ENCODE measurements around the gene SH3BP5. TPM values are rescaled to one million over a fixed set of nuclear protein-coding genes. Genes with fewer than 3 reads are reported as not detected.

The SH3BP5 gene
- polyA plus RNA-seq, 3 donors: 59.4 to 70.0 (median 64.4) TPM

DNA sequence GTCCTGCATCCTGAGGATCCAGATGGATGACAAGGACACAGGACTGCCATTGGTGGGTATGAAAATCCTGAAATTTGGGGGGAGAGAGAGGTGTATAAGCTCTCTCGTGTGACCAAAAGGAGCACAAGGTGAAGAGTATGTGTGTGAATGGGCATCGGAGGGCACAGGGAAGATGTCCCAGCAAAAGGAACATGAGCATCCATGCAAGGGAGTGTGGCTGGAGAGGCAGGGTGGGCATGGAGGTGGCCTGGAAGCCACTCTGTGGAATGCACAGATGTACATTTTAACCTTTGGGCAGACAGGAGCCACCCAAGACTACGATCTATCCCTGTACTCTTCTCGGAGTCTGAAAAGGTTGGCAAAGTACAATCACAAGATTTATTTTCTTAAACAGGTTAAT lies 71.9 kb downstream of the SH3BP5 start:
- DNase-seq (ENCODE audit: low read depth in 3 of 3, low spot score in 2 of 3): no peak

GRCh38 chr3:15258720-15259119 lies 73.7 kb downstream of the SH3BP5 start:
- no peak for DNase-seq (ENCODE audit: low read depth in 3 of 3, low spot score in 2 of 3)

- no peak for DNase-seq (ENCODE audit: low read depth in 3 of 3, low spot score in 2 of 3)
These were observed 75.5 kb downstream of the SH3BP5 start for GRCh38 chr3:15256861-15257341.

- no peak for DNase-seq (ENCODE audit: low read depth in 3 of 3, low spot score in 2 of 3)
These were observed 77.2 kb downstream of the SH3BP5 start for GRCh38 chr3:15255215-15255614.

DNA sequence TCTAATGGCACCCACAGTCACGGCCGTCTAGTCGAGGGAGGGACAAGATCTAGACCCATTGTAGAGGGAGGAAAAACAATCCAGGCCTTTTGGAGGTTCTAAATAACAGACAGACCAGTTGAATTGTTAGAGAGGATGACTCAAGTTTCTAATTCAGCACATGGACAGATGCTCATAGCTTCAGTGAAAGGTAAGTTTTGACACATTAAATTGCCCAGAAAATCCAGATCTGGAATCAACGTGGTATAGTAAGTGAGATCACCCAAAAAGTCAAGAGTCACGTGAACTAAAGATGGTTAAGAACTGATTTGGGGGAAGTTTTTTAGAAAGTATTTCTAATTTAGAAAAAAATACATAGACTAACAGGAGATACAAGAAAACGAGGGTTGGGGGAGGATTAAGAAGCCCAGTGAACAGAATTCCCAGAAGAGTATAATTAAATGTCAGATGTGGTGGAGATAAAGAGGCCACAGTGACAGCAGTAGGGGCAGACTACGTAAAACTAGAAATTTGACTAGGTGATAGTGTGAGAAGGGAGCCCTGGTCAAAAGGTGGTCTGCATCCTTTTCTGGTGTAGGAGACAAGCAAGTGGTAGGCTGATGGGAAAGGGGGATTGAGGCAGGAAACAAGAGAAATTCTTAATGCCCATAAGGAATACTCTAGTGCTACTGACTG lies 79.2 kb downstream of the SH3BP5 start:
- no peak for DNase-seq (ENCODE audit: low read depth in 3 of 3, low spot score in 2 of 3)

DNA sequence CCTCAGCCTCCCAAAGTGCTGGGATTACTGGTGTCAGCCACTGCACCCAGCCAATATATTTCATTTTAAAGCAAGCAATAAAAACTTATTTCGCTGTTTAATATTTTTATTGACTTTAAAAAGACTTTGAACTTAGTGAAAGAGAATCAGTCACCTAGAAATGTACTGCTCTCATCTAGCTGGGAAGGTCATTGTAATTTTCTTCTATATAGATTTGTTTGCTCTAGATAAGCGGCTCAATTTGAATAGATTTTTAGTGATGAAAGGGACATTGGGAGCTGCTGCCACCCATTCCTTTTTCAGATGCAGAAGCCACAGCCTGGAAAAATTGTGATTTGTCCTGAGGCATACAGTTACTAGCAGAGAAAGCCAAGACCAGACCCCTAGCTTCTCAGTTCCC lies 86.2 kb downstream of the SH3BP5 start:
- no peak for DNase-seq (ENCODE audit: low read depth in 3 of 3, low spot score in 2 of 3)

- no peak for DNase-seq (ENCODE audit: low read depth in 3 of 3, low spot score in 2 of 3)
These were observed 88.4 kb downstream of the SH3BP5 start for GRCh38 chr3:15243822-15244482.

DNA sequence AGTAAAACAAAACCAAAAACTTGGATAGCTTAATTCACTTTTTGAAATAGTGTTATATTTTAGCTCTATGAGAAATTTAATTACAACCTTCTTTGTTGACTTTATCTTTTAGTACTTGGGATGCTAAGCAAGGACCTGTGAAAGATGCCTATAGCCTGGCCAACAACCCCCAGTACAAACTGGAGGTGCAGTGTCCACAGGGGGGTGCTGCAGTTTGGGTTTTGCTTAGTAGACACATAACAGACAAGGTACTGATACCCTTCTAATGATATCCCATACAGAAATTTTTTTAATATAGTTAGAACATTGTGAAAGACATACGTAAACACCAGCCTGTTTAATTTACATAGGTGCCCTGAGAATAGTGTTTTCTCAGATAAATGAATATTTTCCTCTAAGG lies 91.0 kb downstream of the SH3BP5 start:
- no peak for DNase-seq (ENCODE audit: low read depth in 3 of 3, low spot score in 2 of 3)

DNA sequence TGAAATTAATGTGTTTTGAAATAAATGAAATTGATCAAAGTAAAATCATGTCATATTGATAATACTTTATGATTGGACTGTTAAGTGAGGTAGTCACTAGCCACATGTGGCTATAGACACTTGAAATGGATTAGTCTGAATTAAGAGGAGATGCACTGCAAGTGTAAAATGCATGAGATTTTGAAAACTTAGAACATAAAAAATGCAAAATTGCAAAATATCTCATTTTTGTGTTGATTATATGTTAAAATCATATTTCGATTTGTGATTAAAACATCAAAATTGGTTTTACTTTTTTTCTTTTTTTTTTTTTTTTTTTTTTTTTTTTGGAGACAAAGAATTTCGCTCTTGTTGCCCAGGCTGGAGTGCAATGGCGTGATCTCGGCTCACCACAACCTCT lies 103.1 kb downstream of the SH3BP5 start:
- no peak for DNase-seq (ENCODE audit: low read depth in 3 of 3, low spot score in 2 of 3)

DNA sequence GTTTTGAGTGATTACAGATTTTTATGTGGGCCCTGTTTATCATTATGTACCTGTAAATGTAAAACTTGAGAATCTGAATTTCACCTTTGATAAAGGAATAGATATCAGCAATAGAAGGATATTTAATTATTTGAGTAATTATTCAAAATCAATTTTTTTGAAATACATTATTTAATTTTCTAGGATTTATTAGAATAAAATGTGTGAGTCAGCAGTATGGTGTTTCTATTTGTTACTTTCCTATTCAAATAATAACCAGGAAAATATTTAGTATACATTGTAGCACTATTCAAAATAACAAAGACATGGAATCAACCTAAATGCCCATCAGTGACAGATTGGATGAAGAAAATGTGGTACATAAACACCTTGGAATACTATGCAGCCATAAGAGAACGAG lies 104.2 kb downstream of the SH3BP5 start:
- DNase-seq (ENCODE audit: low read depth in 3 of 3, low spot score in 2 of 3): no peak

- DNase-seq (ENCODE audit: low read depth in 3 of 3, low spot score in 2 of 3): no peak
These were observed 108.5 kb downstream of the SH3BP5 start for GRCh38 chr3:15223685-15224572.

GRCh38 chr3:15221574-15222217 lies 110.7 kb downstream of the SH3BP5 start:
- no peak for DNase-seq (ENCODE audit: low read depth in 3 of 3, low spot score in 2 of 3)

- no peak for DNase-seq (ENCODE audit: low read depth in 3 of 3, low spot score in 2 of 3)
These were observed 111.7 kb downstream of the SH3BP5 start for GRCh38 chr3:15220661-15221060.

DNA sequence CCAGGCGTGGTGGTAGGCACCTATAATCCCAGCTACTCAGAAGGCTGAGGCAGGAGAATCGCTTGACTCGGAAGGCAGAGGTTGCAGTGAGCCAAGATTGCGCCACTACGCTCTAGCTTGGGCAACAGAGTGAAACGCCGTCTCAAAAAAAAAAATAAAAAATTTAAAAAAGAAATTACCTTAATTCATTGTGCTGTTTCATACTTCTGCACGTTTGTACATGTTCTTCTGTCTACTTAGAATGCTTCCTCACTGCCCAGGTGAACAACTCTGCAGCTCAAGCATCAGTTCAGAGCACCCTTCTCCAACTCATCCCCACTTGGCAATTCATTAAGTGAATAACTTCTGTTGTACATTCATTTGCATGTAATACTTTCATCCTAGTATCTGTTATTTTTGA lies 112.3 kb downstream of the SH3BP5 start:
- no peak for DNase-seq (ENCODE audit: low read depth in 3 of 3, low spot score in 2 of 3)

GRCh38 chr3:15218689-15219088 lies 113.7 kb downstream of the SH3BP5 start:
- DNase-seq (ENCODE audit: low read depth in 3 of 3, low spot score in 2 of 3): no peak

DNA sequence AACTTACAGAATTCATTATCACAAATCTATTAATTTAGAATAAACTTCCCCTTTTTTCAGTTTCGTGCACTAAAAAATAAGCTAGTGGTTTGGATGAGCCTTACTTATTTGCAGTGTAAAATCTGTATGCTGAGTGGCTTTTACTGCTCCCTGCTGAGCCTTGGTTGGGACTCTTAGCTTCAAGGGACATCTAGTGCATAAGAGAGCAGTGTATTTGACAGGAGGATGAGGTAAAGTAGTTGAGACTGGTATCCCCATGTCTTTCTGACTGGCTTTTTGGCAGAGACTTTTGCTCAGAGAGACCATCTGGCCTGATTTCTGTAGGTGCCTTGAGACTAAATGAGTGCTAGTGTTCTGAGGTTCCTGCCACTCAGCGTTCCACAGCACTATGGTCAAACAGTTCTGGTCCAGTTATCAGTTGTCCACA lies 114.5 kb downstream of the SH3BP5 start:
- no peak for DNase-seq (ENCODE audit: low read depth in 3 of 3, low spot score in 2 of 3)

DNA sequence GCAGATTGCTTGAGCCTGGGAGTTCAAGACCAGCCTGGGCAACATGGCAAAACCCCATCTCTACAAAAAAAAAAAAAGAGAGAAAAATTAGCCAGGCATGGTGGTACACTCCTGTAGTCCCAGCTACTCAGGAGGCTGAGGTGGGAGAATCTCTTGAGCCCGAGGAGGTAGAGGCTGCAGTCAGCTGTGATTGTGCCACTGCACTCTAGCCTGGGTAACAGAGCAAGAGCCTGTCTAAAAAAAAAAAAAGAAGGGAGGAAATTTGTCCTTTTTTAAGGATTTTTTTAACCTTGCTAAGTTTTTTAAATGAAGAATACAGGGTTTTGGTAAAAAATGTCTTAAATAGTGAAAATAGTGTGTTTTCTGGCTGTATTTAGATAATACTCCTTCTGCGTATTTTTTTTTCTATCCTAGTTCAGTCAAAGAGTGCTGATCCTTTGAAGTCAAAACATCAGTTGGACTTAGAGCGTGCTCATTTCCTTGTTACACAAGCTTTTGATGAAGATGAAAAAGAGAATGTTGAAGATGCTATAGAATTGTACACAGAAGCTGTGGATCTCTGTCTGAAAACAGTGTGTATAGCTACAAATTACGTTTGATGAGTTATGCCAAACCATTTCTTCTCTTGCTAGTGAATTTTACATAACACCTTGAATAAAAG lies 115.2 kb downstream of the SH3BP5 start:
- no peak for DNase-seq (ENCODE audit: low read depth in 3 of 3, low spot score in 2 of 3)

- no peak for DNase-seq (ENCODE audit: low read depth in 3 of 3, low spot score in 2 of 3)
These were observed 115.9 kb downstream of the SH3BP5 start for GRCh38 chr3:15216501-15216900.

DNA sequence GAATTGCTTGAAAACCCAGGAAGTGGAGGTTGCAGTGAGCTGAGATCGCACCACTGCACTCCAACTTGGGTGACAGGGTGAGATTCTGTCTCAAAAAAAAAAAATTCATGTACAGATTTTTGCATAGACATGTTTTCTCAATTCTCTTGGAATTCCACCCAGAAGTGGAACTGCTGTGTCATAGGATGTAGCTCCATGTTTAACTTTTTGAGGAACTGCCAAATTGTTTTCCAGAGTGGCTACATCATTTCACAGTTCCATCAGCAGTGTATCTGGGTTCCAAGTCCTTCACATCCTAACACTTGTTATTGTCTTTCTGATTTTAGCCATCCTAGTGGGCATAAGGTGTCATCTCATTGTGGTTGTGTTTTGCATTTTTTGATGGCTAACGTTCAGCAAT lies 116.4 kb downstream of the SH3BP5 start:
- DNase-seq (ENCODE audit: low read depth in 3 of 3, low spot score in 2 of 3): no peak

DNA sequence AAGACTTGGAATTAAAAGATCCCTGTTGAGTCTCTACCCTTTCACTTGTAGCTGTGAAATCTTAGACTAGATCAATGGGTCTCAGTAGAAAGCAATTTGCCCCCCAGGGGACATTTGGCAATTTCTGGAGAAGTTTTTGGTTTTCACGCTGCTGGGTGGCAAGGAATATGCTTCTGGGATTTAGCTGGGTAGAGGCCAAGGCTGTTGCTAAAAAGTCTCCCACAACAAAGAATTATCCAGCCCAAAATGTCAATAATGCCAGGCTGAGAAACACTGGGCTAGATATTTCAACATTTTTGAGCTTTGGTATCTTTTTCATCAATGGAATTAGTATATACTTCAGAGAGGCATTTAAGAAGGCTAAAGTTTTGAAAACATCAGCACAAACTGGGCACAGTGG lies 117.6 kb downstream of the SH3BP5 start:
- no peak for DNase-seq (ENCODE audit: low read depth in 3 of 3, low spot score in 2 of 3)
